Retinal pigment epithelial cell (primary cell): Measurements from ENCODE around the gene TPD52L2.

Experiments
- DNase-seq: peaks from one replicate; pipeline ENCODE4 v3.0.0-alpha.2; 2010; ENCODE audit warnings: low read depth
- H3K4me3 ChIP-seq: 2 replicates; pipeline ENCODE4 v1.5.1; 2011; ENCODE audit warnings: mild to moderate bottlenecking, low read length, control low read depth, moderate library complexity
- TF ChIP-seq, protein P1 (sequence below): conservative IDR thresholded peaks from 2 replicates; pipeline ENCODE4 v1.5.1; 2011; ENCODE audit warnings: low read depth, low read length, control low read depth, inconsistent platforms

The TPD52L2 gene

DNA sequence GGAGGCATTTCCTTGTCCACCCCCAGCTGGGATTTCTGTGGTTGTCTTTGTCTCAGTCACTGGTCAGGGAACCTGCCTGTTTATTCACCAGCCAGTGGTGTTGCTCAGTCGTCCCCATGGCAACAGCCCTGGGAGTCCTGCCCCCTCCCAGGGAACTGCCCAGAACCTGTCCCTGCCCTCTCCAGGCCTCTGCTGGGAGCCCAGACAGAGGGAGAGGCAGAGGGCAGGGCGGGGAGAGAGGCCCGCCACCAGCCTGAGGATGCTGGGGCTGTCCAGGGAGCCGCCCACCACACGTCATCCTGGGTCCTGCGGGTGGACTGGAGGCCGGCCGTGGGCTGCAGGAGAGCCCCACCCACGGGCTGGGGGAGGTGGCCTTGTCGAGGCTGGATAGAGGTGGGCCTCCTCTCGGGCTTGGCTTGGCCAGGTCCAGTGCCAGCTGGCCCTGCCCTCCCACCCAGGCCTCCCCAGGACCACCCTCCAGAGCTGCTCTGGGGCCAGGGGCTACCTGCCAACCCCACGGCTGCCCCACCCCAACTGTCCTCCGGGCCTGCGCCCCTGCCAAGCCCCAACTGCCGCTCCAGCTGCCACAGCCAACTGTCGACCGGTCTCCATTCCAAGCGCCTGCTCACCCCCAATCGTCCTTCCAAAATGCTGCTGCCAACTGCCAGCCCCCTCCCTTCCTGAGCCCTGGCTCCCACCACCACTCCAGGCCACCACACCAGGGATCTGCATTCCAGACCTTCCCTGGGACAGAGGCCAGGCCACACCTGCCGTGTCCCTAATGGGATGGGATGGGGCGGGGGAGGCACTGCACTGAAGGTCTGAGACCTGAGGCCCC is 29.8 kb upstream of the TPD52L2 start:
- DNase-seq: peak; percentile 71
- no peak overlapping the region for H3K4me3 ChIP-seq
- TF ChIP-seq, protein P1, sequence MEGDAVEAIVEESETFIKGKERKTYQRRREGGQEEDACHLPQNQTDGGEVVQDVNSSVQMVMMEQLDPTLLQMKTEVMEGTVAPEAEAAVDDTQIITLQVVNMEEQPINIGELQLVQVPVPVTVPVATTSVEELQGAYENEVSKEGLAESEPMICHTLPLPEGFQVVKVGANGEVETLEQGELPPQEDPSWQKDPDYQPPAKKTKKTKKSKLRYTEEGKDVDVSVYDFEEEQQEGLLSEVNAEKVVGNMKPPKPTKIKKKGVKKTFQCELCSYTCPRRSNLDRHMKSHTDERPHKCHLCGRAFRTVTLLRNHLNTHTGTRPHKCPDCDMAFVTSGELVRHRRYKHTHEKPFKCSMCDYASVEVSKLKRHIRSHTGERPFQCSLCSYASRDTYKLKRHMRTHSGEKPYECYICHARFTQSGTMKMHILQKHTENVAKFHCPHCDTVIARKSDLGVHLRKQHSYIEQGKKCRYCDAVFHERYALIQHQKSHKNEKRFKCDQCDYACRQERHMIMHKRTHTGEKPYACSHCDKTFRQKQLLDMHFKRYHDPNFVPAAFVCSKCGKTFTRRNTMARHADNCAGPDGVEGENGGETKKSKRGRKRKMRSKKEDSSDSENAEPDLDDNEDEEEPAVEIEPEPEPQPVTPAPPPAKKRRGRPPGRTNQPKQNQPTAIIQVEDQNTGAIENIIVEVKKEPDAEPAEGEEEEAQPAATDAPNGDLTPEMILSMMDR: no peak

DNA sequence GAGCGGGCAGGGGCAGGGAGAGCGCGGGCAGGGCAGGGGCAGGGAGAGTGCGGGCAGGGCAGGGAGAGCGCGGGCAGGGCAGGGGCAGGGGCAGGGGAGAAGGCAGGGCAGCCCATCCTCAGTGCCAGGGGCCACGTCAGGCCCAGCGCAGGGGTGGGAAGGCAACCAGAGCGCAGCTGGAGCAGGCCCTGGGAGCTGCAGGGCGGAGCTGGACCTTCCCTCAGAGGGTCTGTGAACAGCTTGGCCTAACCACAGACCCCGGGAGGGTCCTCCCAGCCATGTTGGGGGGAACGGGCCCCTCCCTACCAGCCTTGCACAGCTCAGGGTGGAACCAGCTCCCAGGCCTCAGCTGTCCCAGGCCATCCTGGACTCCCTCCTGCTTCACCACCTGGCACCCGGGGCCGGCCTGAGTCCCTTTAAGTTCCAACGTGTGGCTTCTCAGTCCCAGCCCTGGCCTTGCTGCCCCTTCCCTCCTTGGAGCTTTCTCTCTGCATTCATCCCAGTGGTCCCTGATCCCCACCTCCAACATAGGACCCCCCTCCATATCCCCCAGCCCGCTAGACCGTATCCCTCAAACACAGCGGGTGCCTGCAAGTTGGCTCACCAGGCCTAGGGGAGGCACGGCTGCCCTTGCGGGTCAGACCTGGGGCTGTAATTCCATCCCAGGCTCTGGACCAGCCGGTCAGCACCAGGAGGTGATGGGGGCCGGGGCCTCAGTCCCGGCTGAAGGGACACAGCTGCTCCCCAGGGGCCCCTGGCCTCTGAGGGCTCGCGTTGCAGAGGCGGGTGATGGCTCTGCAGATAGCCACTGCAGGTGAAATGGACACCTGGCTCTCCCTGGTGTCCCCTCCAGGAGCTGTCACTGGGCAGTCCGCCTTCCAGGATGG is 28.4 kb upstream of the TPD52L2 start:
- DNase-seq: no peak
- no peak overlapping the region for H3K4me3 ChIP-seq
- TF ChIP-seq, protein P1: no peak

DNA sequence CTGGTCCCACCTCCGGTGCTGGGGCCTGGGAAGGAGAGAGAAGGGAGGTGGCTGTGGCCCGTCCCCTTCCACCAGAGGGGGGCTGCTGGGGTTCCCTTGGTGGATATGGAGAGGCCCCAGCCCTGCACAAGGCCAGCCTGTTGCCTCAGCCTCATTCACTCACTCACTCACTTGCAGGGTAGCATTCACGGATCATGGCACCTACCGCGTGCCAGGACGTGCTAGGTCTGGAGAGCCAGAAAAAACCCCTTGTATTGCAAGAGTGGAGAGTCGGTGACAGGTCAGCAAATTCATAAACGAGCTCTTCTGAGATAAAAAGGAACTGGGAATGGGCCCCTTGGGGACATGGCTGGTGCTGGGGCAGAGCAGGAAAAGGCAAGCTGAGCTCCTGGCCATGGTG is 27.6 kb upstream of the TPD52L2 start:
- DNase-seq: no peak
- H3K4me3 ChIP-seq: no peak overlapping the region
- TF ChIP-seq, protein P1: no peak

DNA sequence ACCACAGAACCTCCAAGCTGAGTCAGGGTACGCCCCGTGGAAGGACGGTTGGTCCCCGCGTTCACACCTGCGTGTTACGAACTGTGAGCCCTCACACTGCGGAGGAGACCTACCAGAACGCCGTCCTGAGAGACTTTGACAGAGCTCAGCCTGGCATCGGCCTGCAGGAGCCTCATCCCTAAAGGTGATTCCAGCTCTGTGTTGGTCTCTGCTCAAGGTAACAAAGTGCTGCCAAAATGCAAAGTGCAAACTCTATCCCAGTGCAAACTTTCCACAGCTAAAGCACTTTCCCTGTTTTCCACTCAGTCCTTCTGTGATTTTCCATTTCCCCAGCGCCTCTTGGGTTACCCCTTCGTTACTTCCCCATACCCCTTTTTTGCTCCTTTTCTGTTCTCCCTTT is 25.4 kb upstream of the TPD52L2 start:
- TF ChIP-seq, protein P1: no peak
- DNase-seq: no peak
- H3K4me3 ChIP-seq: no peak overlapping the region

DNA sequence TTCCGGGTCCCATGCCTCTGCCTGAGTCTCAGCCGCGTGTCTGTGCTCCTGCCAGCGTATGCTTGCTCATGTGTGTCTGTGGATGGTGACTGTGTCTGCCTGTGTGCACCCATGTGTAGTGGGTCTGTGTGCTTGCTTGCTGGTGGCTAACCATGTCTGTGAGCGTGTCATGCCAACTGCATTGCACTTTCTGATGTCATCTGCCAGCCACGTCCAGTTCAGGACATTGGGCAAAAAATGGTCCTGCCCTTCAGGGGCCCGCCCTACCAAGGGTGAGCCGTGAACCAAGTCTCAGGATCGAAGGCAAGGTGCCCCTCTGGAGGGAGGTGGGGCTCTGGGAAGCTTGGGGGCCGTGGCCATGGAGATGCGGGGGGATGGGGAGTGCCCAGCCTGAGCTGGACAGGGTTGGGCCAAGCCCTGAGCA is 24.7 kb upstream of the TPD52L2 start:
- no peak for DNase-seq
- TF ChIP-seq, protein P1: no peak
- H3K4me3 ChIP-seq: no peak overlapping the region

DNA sequence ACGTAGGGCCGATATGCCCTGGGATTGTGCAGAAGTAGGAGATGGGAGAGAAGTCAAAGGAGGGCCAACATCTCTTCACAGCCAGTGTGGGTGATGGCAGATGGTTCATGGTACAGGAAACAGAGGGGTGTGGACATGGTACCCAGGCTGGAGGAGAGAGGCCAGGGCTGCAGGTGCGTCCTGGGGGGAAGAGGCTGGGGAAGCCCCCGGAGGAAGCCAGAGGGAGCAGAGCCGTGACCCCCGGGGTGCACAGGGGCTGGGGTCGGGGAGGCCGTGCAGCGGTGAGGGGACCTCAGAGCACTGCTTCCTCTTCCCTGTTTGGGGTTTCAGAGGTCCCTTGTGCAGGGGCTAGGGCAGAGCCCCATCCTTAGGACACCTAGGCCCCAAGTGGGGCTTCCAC is 22.8 kb upstream of the TPD52L2 start:
- H3K4me3 ChIP-seq: no peak overlapping the region
- TF ChIP-seq, protein P1: no peak
- DNase-seq: no peak

DNA sequence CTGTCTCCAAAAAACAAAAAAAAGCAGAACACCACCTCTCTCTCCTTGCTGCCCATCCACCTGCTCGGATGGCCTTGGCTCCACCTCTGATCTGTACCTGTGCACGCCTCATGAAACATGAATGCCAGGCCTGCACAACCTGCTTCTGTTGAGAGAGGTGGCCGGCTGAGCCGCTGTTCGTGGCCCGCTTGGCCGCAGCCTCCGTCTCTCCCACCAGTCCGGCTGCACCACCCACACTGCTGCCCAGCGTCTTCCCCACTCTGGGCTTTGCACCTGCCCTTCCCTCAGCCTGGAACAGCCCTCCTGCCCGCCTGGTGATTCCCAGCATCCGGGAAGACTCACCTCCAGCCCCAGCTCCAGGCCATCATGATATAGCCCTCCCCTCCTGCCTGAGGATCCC is 21.8 kb upstream of the TPD52L2 start:
- H3K4me3 ChIP-seq: no peak overlapping the region
- TF ChIP-seq, protein P1: no peak

More for the DNA sequence above, 21.8 kb upstream of the TPD52L2 start:
- DNase-seq: no peak
